ENCODE measurements around the gene SCAMP2.

DNA sequence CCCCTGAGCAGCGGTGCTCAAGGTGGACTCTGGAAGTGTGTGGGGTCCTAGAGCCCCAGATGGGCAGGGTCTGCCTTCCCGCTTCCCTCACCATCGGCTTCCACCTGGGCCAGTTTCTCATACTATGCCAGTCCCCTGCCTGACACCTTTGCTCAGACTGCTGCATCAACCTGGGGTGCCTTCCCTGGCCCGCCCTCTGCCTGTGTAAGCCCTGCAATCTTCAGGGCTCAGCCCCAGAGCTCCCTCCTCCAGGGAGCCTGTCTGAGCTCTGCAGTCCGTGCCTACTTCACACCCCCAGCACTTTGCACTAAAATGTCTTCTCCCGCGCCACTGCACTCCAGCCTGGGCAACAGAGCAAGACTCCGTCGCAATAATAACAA is 78.2 kb downstream of the SCAMP2 start:
- TF ChIP-seq CTCF (IDR thresholded peaks at IDR 0.05; ENCODE audit: borderline replicate concordance, extremely low read depth, low read length, poor library complexity, severe bottlenecking) (no peak), EZH2 (IDR thresholded peaks at IDR 0.05; ENCODE audit: borderline replicate concordance, low read depth, low read length, severe bottlenecking) (no peak)

Measured in DND-41 (cell line).